A673 (cell line): ENCODE data around the gene C1QTNF8.

Experiments used
- CTCF ChIP-seq: fragments of 300-800, 200-600 bp; sonication (generic); conservative IDR thresholded peaks from 2 replicates; pipeline ENCODE4 v1.5.1; 2017; ENCODE audit warnings: low read depth, mild to moderate bottlenecking, antibody characterized with exemption, low read length, moderate library complexity, mixed read lengths
- EZH2 ChIP-seq: fragments of 200-600 bp; sonication (generic); IDR thresholded peaks from 2 replicates; pipeline ENCODE4 v1.6.1; 2017; ENCODE audit warnings: borderline replicate concordance, low read depth, mild to moderate bottlenecking, mixed read lengths, antibody characterized with exemption, low read length; ENCODE audit not compliant: poor library complexity, severe bottlenecking

GRCh38 chr16:1081734-1082265 is 14.2 kb downstream of the C1QTNF8 start:
- TF ChIP-seq CTCF (no peak), EZH2 (no peak)
